ENCODE measurements around the gene MCTP2. TPM values are rescaled to one million over a fixed set of nuclear protein-coding genes. Genes with fewer than 3 reads are reported as not detected.

Gene MCTP2
- polyA plus RNA-seq, 4 donors, result 18.7 to 20.7 (median 19.2) TPM

DNA sequence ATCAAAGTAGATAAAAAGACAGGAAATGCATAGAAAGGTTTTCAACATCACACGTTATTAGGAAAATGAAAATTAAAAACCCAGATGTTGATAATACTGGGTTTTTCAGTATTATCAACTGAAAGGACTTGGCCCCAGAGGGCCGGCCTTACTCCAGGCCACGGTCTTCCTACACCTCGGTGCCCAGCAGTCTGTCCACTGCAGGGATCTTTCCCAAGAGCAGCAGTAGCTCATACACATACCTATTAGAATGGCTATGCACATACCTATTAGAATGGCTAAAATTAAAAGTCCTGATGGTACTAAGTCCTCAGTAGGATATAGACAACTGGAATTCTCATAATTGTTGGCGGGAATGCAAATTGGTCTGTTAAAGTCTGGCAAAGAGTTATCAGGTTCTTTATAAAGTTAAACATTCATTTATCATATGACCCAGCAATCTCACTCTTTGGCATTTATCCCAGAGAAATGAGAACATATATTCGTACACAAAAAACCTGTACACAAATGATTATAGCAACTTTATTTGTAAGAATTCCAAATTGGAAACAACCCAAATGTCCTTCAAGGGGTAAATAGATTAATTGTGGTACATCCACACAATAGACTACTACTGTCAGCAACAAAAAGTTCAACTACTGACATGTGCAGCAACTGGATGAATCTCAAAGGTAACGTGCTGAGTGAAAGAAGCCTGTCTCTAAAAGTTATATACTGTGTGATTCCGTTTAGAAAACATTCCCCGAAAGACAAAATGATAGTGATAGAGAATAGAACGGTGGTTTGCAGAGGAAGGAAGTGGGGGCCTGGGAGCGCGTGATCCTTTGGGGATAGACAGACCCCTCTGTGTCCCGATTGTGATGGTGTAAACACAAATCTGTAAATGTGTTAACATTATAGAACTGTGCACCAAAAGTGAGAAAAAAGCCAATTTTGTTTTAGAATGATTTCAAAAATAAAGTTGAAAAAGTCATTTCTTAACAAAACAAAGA is 62.3 kb downstream of the MCTP2 start:
- no peak for DNase-seq (ENCODE audit: low read depth in 4 of 4, low spot score in 2 of 4)

DNA sequence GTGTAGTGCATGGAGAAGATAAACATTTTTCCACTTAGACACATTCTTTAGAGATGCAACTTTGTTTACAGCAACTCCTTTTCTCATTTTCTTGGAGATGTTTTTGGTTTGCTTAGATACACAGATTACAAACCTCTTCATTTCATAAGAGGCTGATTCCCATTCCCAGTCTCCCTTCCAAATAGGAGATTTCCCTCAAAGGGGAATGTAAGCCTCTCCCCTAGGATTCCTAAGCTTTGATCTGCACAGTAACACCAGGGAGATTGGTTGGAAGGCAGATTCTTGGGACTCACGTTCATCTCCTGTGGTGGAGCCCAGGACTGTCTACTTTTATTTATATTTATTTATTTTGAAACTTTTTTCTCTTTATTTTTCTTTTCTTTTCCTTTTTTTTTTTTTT is 63.2 kb downstream of the MCTP2 start:
- DNase-seq (ENCODE audit: low read depth in 4 of 4, low spot score in 2 of 4), result no peak

- DNase-seq (ENCODE audit: low read depth in 4 of 4, low spot score in 2 of 4), result no peak
Measured at GRCh38 chr15:94295275-94295674, 63.9 kb downstream of the MCTP2 start.

DNA sequence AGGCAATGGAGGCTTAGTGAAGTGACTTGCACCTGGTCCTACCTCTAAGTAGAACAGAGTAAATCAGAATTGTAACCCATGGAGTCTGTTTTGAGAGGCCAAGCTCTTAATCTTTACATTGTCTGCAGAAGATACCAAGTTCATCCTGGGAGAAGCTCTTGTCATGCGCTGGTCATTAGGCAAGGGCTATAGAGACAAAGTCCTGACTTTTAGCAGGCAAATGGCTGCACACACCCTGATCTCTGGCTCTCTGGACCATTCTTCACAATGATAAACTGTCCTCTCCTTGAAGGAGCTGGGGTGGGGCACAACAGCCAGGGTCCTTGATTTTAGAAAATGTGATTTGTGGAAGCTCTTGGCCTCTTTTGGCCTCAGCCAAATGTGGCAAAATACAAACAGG is 65.4 kb downstream of the MCTP2 start:
- no peak for DNase-seq (ENCODE audit: low read depth in 4 of 4, low spot score in 2 of 4)

- peak in 1 of 4 donors; percentile 10 for DNase-seq (ENCODE audit: low read depth in 4 of 4, low spot score in 2 of 4)
Measured at GRCh38 chr15:94297558-94297957, 66.2 kb downstream of the MCTP2 start.

- no peak for DNase-seq (ENCODE audit: low read depth in 4 of 4, low spot score in 2 of 4)
Measured at GRCh38 chr15:94298364-94298763, 67.0 kb downstream of the MCTP2 start.

- no peak for DNase-seq (ENCODE audit: low read depth in 4 of 4, low spot score in 2 of 4)
Measured at GRCh38 chr15:94300612-94301011, 69.3 kb downstream of the MCTP2 start.

DNA sequence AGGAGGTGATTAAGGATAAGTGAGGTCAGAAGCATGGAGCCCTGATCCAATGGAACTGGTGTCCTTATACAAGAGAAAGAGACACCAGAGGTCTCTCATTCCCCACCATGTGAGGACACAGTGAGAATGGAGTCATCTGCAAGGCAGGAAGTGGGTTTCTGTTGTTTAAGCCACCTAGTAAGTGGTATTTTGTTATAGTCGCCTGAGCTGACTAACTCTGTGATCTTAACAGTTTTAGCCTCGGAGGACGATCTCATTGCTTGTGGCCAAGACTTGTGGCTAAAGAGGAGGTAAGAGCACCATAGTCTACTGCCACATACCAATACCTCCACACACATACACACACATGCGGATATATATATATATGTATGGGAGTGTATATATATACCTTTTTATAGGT is 73.8 kb downstream of the MCTP2 start:
- no peak for DNase-seq (ENCODE audit: low read depth in 4 of 4, low spot score in 2 of 4)

- no peak for DNase-seq (ENCODE audit: low read depth in 4 of 4, low spot score in 2 of 4)
Measured at GRCh38 chr15:94306700-94307650, 75.6 kb downstream of the MCTP2 start.

DNA sequence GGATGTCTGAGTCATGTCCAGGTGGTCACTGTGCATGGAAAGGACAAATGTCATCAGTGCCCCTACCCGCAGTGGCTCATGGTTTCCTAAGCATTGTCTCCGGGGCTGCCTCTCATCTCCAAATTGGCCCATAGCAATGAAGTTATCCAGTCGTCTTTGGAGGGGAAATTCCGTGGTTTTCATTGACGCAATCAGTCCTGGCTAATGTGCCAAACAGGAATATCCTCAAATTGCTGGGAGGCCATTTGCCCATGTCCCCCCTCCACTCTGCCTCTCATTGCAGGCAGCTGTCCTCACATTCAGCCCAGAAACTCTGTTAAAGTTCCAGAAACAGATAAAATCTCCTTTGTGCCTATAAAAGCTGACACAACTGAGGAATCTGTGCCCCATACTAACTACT is 81.6 kb downstream of the MCTP2 start:
- DNase-seq (ENCODE audit: low read depth in 4 of 4, low spot score in 2 of 4), result no peak

GRCh38 chr15:94314639-94315038 is 83.3 kb downstream of the MCTP2 start:
- no peak for DNase-seq (ENCODE audit: low read depth in 4 of 4, low spot score in 2 of 4)

DNA sequence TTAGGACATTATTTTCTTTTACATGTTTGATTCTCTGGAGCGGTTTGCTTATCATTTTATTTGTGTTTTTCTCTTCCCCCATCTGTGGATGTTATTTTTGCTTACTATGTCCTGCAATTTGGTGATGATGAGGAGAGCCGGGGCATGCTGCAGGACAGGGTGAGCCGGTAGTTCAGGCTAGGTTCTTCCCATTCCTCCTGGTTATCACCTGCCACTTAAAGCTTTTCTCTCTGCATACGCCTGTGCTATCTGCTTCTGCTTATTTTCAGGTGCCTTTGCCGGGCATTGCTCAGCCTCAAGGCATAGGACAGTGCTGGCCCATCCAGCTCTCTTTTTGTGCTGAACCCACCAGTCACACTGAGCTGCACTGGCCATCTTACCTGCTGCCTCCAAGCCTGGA is 85.8 kb downstream of the MCTP2 start:
- no peak for DNase-seq (ENCODE audit: low read depth in 4 of 4, low spot score in 2 of 4)

DNA sequence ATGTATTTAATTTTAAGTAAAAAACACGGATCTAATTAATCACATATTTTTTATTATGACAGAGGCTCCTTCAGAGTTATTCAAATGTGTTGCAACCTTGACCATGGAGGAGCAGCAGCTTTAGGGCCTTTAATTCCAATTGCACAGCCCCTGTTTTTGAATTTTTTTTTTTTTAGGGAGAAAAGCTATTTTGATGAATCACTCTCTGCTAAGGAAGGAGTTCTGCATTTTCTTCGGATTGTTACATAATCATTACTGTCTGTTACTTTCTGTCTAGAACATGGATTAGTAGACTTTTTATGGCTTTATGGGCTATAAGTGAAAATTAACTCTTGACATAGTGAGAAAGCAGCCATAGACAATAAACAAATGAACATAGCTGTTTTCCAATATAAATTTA is 90.8 kb downstream of the MCTP2 start:
- DNase-seq (ENCODE audit: low read depth in 4 of 4, low spot score in 2 of 4), result no peak

DNA sequence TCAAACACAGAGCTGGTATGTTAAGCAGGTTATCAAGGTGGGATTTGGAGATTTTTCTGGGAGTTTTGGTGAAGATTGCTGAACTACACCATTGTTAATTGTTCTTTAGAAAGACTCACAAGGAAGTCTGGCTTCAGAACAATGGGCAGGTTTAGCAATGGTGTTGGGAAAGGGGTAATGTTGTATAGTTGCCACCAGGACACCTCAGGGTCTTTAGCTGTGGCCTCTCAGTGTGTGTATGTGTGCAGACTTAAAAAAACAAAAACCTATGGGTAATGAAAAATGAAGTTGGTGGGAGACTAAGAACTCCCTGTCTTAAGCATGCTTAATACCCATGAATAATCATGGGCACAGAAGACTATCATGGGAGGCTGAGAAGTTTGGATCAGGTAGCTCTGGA is 91.7 kb downstream of the MCTP2 start:
- no peak for DNase-seq (ENCODE audit: low read depth in 4 of 4, low spot score in 2 of 4)

GRCh38 chr15:94324117-94324826 is 92.9 kb downstream of the MCTP2 start:
- DNase-seq (ENCODE audit: low read depth in 4 of 4, low spot score in 2 of 4), result peak; percentile 42 to 63 (median 56)

- no peak for DNase-seq (ENCODE audit: low read depth in 4 of 4, low spot score in 2 of 4)
Measured at GRCh38 chr15:94324835-94325767, 93.7 kb downstream of the MCTP2 start.

GRCh38 chr15:94327356-94327936 is 96.1 kb downstream of the MCTP2 start:
- peak in 1 of 4 donors; percentile 45 for DNase-seq (ENCODE audit: low read depth in 4 of 4, low spot score in 2 of 4)

DNA sequence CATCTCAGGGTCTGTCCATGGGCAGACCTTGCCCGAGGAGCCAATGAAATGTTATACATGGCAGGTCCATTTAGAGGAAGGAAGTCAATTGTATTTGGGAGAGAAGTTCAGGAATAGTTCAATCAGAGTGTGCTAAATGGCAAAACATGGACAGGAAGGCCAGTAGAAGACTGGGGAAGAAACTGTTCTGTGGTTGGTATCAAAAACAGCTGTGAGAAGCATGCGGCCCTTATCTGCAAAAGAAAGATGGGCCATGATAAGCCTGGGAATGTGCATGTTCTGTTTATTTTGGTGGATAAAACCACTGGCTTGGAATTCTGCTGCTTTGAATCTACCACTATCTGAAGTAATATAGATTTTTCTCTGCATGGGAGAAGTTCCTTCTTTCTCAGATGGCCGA is 100.4 kb downstream of the MCTP2 start:
- DNase-seq (ENCODE audit: low read depth in 4 of 4, low spot score in 2 of 4), result no peak

DNA sequence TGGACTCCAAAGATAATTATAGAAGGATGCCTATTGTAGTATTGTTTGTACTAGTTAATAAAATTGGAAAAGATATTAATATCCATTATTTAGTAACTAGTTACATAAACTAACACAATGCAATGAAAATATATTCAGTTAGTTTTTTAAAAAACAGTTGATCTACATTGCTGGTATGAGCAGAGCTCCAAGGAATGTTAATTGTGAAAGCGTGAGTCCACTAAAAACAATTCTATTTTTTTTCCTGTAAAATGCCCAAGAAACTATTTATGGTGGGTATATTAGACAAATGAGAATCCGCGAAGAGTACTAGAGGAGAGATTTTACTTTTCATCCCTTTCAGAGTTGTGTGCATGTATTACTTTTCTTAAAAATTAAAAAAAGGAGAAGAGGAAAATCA is 104.3 kb downstream of the MCTP2 start:
- DNase-seq (ENCODE audit: low read depth in 4 of 4, low spot score in 2 of 4), result no peak
